Measurements from ENCODE around the gene GATC.

DNA sequence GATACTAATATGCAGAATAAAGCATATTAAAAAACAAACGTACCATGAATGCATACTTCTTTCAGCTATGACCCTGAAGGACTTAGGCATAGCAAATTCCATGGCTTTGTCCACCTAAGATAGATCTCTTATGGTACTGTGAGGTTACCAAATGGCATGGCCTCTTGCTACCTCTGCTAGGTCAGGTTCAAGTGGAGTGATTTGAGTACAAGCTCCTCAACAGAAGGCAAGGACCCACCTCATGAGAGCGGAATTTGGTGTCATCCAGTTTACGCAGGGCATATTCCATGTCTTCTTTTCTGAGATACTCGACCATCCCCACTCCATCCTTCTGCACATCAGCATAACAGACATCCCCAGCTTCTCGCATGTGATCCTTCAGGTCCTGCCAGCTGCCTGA, 17.5 kb downstream of the GATC start:
- no peak for TF ChIP-seq EZH2 (IDR thresholded peaks at IDR 0.05; ENCODE audit: insufficient read depth, poor library complexity, severe bottlenecking)
- TF ChIP-seq EZH2phosphoT487 (IDR thresholded peaks at IDR 0.05; ENCODE audit: insufficient read depth, low read depth): no peak
